Keratinocyte (primary cell): ENCODE data around the gene IL15RA.

Experiments
- CTCF ChIP-seq, 3 experiments: IDR thresholded peaks in 1 of 3; conservative IDR thresholded peaks in 1 of 3; optimal IDR thresholded peaks in 1 of 3; 2 replicates in 2 of 3; 3 replicates in 1 of 3; pipeline versions ENCODE3 to v1.5.1; 2011; ENCODE audit warnings: low read length in 3 of 3, mild to moderate bottlenecking in 3 of 3, moderate library complexity in 2 of 3, control low read depth in 1 of 3, inconsistent platforms in 1 of 3; ENCODE audit not compliant: insufficient read depth in 2 of 3; ENCODE audit errors: extremely low read depth in 1 of 3
- EZH2 ChIP-seq: IDR thresholded peaks from one replicate; pipeline ENCODE4 v1.6.1; 2012; ENCODE audit warnings: inconsistent platforms, mild to moderate bottlenecking, low read length, moderate library complexity

- TF ChIP-seq CTCF (optimal IDR thresholded peaks at IDR 0.05 in 1 of 3, IDR thresholded peaks at IDR 0.05 in 1 of 3, conservative IDR thresholded peaks at IDR 0.05 in 1 of 3; ENCODE audit: extremely low read depth in 1 of 3, insufficient read depth in 2 of 3, low read length in 3 of 3) (no peak), EZH2 (no peak)
These were observed 24.5 kb downstream of the IL15RA start for GRCh38 chr10:5952731-5953385.
